AG10803 (cell line): Measurements from ENCODE around the gene FIS1.

Experiments
- DNase-seq: peaks from one replicate; pipeline ENCODE4 v3.0.0; 2010; ENCODE audit warnings: low read depth
- H3K4me3 ChIP-seq: 2 replicates; pipeline ENCODE4 v1.5.1; 2011; ENCODE audit warnings: mild to moderate bottlenecking, low read length, control low read depth
- TF ChIP-seq, protein P1 (sequence below): conservative IDR thresholded peaks from 2 replicates; pipeline ENCODE4 v1.5.1; 2011; ENCODE audit warnings: mild to moderate bottlenecking, low read length, control low read depth, inconsistent platforms

The FIS1 gene

DNA sequence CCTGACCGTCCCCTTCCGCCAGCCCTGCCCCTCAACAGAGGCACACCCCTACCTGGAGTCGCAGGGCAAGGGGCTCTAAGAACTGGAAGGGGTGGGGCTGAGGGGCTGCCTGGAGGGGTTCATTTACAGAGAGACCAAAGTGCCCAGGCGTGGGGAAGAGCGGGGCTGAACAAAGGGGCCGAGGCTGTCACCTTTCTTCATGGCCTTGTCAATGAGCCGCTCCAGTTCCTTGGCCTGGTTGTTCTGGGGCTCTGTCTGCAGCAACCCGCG is 5.0 kb downstream of the FIS1 start:
- DNase-seq: no peak
- H3K4me3 ChIP-seq: no peak overlapping the region
- TF ChIP-seq, protein P1, sequence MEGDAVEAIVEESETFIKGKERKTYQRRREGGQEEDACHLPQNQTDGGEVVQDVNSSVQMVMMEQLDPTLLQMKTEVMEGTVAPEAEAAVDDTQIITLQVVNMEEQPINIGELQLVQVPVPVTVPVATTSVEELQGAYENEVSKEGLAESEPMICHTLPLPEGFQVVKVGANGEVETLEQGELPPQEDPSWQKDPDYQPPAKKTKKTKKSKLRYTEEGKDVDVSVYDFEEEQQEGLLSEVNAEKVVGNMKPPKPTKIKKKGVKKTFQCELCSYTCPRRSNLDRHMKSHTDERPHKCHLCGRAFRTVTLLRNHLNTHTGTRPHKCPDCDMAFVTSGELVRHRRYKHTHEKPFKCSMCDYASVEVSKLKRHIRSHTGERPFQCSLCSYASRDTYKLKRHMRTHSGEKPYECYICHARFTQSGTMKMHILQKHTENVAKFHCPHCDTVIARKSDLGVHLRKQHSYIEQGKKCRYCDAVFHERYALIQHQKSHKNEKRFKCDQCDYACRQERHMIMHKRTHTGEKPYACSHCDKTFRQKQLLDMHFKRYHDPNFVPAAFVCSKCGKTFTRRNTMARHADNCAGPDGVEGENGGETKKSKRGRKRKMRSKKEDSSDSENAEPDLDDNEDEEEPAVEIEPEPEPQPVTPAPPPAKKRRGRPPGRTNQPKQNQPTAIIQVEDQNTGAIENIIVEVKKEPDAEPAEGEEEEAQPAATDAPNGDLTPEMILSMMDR: no peak

DNA sequence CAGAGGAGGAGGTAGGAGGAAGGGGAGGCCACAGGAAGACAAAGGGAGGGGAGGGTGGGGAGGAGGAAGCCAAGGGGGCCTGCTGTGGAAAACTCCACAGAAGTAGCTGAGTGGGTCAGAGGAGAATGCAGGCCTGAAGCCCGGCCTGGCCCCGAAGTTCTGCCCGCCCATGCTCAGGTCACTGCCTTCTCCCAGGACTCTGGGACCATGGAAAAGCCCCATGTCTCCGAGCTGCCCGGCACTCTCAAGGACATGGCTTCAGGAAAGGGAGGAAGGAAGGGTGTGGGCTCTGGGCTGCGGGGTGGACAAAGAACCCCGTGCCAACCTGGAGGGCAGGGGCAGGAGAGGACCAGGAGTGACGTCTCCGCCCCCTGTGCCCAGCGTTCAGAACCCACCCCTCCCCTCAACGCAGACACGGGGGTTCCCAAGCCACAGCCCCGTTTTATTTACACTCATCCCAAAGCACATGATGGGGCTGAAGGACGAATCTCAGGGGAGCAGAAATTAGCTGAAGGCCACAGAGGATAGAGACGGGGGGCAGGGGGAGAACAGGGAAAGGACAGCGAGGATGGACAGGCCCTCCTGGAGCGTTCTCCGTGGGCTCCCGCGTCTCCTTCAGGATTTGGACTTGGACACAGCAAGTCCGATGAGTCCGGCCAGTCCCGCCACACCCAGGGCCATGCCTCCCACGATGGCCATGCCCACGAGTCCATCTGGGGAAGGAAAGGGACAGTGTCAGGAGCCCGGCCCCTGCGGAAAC is 5.5 kb downstream of the FIS1 start:
- TF ChIP-seq, protein P1: no peak
- no peak overlapping the region for H3K4me3 ChIP-seq
- DNase-seq: no peak

DNA sequence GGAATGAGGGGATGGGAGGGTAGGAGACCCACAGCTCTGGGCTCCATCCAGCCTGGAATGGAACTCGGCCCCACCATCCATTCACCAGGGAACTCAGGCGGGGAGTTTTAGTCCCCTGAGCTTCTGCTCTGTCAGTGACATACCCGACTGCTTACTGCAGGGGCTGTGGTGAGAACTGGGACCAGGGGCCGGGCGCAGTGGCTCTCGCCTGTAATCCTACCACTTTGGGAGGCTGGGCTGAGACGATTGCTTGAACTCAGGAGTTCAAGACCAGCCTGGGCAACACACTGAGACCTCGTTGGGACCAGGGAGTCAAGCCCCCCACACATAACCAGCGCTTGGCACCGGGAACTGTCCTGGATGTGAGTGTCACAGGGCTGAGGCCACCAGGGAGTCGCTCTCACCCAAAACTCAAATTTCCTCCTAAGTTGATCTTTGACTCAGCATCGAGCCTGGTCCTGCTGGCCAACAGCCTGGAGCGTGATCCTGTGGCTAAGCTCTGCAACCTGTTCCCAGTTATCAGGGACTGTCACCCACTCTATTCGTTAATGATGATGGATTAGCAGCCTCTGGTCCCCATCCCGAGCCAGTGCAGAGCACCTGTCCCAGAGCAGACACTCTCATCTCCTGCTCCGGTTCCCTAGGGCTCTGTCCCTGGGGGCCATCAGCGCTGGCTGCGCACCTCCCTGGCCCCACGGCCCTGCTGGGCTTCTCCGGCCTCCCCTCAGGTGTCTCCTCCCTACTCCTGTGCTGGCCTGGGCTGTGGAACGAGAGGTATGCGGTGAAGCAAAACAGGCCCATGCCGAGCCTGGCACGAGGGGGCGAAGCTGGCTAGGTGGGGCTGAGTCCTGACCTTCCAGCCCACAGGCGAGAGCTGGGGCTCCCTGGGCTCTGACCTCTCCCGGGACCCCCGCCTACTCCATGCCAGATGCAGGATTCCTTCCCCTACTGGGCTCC is 6.4 kb downstream of the FIS1 start:
- TF ChIP-seq, protein P1: no peak
- H3K4me3 ChIP-seq: no peak overlapping the region
- no peak for DNase-seq

DNA sequence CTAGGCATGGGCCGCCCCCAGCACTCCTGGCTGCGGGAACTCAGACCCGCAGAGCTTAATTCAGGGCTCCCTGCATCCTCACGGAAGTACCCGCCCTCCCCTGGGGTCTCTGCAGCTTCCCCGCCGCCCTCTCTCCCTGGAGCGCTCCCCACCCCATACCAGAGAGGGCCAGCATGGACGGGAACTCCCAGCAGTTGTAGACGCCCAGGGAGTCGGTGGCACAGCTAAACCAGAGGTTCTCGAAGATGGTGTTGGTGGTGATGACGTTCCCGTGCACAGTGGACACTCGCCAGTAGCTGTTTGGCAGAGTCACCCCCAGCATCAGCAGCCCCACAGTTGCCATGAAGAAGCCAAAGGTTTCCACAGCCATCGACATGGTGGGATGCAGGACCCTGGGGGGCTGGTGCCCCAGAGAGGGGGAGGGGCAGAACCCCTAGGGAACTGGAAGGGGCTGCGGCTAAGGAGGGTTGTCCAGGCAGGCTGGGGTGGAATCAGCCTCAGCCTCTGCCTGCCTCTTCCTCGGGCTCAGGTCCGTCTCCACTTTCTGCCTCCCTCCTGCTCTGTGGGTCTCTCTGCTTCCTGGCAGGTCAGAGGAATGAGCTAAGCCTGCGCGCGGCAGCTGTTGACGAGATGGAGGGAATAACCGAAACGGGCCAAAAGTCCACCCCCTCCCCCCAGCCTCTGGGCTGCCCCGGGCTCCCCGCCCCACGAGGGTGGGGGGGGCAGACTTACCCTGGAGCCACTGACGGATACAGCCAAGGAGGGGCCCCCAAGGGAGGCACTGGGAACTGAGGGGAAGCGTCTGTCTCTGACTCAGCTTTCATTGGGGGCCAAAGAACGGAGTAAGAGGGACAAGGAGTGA is 7.4 kb downstream of the FIS1 start, which contains the start of gene CLDN15:
TSS of gene CLDN15 (minus strand) at position 597 of the 862 bp plus-strand sequence. CDS start at position 376, 221 bp downstream.
- peak; percentile 60 for DNase-seq
- H3K4me3 ChIP-seq: no peak within 1 kb of the TSS; the same call in 1 of the 2 replicates
- TF ChIP-seq, protein P1: no peak

DNA sequence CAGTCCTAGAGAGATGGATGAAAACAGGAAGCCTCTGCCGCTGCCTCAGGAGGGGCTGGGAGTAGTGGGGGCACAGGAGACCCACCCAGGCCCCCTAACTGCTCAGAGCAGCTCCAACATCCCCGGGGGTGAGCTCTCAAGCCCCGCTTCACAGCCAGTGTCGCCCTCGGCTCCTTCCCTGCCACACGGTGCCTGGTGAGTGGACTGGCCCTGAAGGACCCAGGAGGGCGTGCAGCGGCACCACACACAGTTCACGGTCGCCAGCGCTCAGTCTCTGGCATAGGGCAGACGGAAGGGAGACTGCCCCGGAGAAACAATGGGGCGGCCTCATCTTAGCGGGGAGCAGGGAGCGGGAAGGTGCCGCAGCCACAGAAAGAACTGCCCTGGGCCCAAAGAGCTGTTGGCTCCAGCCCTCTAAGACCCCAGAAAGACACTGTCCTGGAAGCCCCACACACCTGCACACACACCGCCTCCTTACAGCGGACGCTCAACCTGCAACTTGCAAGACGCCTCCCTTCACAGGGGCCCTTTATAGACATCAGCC is 8.5 kb downstream of the FIS1 start:
- DNase-seq: no peak
- H3K4me3 ChIP-seq: no peak overlapping the region
- TF ChIP-seq, protein P1: no peak

DNA sequence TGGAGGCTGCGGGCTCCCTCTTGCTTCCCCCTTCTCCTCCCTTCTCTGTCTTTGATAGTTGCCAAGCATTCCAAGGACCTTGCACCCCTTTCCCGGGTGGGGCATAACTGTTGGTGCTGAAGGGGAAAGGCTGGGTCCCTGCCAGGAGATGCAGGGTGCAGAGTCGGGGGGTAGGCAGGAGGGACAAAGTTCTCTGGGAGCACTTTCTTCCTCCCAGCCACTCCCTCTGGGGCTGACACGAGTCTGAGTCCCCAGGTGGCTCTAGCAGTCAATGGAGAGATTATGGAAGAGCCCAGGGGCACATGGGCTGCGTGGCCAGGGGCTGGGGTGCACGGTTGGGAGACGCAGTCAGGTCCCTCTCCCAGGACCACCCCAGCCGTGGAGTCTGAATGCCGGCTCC is 9.4 kb downstream of the FIS1 start:
- H3K4me3 ChIP-seq: no peak overlapping the region
- DNase-seq: no peak
- TF ChIP-seq, protein P1: no peak
